ENCODE data around the gene NOC2L.

DNA sequence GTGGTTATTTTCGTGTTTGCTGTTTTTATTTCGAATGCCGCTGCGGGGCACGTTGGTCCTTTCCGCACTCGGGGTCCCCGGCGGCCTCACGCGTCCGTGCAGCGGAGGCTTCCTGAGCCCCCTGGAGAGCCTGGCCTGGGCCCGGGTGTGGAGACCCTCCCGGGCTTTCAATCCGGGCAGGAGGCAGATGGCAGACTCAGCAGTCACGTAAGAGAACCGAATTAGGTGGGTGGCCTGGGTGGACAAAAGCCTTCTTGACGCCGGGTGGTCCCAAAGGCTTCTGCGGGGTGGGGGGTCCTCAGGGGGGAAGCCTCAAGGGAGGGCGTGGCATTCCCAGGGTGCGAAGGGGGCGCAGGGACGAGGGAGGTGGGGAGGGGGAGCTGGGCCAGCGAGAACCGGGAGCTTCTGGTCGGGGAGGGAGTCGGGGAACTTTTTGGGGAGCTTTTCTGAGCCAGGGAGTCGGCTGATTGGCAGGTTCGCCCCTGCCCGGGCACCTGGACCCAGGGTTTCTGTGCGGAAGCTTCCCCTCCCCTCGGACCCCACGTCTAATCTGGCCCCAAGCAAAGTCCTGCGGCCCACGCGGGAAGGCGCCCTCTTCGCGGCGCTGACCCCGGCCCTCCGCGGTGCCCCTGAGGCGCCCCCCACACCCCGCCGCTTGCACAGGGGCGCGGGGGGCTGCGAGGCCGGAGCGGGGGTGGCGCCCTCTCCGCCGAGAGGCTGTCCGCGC is 42.2 kb upstream of the NOC2L start:
- TF ChIP-seq, protein P1, sequence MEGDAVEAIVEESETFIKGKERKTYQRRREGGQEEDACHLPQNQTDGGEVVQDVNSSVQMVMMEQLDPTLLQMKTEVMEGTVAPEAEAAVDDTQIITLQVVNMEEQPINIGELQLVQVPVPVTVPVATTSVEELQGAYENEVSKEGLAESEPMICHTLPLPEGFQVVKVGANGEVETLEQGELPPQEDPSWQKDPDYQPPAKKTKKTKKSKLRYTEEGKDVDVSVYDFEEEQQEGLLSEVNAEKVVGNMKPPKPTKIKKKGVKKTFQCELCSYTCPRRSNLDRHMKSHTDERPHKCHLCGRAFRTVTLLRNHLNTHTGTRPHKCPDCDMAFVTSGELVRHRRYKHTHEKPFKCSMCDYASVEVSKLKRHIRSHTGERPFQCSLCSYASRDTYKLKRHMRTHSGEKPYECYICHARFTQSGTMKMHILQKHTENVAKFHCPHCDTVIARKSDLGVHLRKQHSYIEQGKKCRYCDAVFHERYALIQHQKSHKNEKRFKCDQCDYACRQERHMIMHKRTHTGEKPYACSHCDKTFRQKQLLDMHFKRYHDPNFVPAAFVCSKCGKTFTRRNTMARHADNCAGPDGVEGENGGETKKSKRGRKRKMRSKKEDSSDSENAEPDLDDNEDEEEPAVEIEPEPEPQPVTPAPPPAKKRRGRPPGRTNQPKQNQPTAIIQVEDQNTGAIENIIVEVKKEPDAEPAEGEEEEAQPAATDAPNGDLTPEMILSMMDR (IDR thresholded peaks at IDR 0.05), result no peak
- TF ChIP-seq POLR2A (IDR thresholded peaks at IDR 0.05), result no peak

All from ovary (tissue), 3 donors.